DMS153 treated with DMSO at 0.1 percent for 48 hours (cell line): Measurements from ENCODE around the gene NDUFS1.
"Not testable (repeated sequence)": the region's sequence is repeated elsewhere in the genome, so short reads cannot be mapped to it uniquely, and the experiment has no call there.

Experiments
- DNase-seq: peaks from one replicate; lab custom pipeline; 2025; ENCODE audit not compliant: unreplicated experiment; lab: John Stamatoyannopoulos, UW

Gene NDUFS1

DNA sequence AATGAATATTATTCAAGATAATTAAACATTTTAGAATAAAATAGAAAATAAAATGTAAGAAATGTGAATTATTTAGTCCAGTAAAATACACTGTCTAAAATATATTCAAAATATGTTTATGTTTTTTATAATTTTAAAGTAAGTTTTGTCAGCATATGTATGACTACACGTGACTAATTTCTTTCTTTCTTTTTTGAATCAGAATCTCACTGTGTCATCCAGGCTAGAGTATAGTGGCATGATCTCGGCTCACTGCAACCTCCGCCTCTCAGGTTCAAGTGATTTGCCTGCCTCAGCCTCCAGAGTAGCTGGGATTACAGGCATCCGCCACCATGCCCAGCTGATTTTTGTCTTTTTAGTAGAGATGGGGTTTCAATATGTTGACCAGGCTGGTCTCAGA is 54.2 kb downstream of the NDUFS1 start:
- DNase-seq, result no peak

DNA sequence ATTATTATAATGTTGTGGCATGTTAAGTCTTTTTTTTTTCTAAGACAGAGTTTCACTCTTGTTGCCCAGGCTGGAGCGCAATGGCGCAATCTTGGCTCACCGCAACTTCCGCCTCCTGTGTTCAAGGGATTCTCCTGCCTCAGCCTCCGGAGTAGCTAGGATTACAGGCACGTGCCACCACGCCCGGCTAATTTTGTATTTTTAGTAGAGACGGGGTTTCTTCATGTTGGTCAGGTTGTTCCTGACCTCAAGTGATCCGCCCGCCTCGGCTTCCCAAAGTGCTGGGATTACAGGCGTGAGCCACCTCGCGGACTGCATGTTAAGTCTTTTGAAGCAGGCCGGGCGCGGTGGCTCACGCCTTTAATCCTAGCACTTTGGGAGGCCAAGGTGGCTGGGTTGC is 60.4 kb downstream of the NDUFS1 start:
- not testable (repeated sequence) for DNase-seq

DNA sequence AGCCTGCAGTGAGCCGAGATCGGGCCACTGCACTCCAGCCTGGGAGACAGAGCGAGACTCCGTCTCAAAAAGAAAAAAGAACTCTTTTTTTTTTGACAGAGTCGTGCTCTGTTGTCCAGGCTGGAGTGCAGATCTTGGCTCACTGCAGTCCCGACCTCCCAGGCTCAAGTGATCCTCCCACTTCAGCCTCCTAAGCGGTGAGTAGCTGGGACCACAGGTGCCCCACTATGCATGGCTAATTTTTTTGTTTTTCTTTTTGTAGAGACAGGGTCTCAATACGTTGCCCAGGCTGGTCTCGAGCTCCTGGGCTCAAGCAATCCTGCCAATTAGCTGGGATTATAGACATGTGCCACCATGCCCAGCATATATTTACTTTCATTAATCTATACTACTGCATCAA is 60.8 kb downstream of the NDUFS1 start:
- no peak for DNase-seq

DNA sequence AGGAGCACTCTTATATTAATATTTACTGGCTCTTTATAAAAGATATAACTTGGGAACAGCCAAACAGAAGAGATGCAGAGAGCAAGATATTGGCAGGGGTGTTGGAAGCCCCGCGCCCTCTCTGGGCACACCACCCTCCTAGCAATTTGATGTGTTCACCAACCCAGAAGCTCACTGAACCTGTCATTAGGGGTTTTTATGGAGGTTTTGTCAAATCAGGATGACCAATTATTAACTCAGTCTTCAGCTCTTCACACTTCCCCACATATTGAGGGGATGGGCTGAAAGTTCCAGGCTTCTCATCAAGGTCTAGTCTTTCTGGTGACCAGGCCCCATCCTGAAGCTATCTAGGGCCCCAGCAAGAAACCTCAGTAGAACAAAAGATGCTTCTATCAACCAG is 62.4 kb downstream of the NDUFS1 start:
- no peak for DNase-seq

DNA sequence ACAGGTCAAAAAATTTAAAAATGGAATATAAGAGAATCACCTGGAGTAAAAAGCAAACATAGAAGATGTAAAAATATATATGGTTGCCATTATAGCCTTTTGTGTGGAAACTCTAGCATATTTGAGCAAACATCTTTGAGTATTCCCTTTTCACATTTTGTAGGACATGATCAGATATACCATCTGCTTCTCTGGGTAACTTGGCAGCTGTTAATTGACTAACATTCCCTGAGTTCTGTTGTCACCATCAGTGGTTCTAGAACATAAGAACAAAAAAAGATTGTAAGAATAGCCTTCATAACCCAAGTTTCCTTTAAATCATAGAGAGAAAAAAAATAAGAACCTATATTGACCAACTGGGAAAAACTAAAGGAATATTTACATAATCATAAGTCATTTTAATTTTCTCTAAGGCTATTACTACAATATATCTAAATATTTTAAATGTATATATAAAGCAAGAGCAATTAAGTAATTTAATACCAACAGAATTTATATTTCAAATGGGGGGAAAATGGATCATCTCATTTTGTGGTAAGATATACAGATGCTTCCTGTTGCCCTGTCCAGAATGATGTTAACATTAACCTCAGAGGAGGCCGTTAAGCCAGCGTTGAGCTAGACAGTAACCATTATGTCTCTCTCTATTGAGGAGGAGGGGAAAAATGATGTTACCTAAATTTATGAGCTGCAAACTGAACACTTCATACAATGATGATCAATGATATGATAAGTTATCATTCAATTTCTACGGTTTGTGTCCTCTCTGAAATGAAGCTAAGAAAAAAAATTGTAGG is 63.5 kb downstream of the NDUFS1 start:
- no peak for DNase-seq

DNA sequence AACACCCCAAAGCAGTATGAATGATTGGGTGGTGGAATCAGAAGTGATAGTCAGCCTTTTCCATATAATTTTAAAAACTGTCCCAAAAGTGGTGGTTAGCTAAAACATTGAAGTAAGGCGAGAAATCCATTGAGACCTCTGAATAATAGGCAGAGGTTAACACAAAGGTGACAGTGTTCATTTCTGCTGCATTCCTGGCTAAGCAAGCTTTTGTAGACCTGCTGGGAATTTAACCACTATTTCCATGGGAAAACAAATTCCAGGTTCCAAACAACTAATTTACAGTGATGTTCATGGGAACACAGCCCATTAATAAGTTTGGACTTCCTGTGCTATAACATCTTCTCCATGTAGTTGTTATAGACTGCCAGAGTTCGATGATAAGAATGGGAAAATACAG is 66.9 kb downstream of the NDUFS1 start:
- DNase-seq, result no peak

DNA sequence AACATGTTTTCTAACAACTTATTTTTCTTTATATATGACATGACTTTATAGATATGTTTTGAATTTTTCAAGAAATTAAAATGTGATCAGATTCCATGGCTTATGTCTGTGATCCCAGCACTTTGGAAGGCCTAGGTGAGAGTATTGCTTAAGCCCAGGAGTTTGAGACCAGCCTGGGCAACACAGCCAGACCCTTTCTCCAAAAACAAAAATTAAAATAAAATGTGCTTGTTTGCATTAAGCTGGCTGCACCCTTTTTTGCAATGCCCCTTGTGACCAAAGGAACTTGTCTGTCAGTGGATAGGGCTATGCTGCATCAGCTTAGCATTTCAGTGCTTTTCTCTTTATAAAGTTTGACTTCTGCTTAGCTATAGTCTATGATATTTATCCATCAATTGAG is 71.0 kb downstream of the NDUFS1 start:
- no peak for DNase-seq

DNA sequence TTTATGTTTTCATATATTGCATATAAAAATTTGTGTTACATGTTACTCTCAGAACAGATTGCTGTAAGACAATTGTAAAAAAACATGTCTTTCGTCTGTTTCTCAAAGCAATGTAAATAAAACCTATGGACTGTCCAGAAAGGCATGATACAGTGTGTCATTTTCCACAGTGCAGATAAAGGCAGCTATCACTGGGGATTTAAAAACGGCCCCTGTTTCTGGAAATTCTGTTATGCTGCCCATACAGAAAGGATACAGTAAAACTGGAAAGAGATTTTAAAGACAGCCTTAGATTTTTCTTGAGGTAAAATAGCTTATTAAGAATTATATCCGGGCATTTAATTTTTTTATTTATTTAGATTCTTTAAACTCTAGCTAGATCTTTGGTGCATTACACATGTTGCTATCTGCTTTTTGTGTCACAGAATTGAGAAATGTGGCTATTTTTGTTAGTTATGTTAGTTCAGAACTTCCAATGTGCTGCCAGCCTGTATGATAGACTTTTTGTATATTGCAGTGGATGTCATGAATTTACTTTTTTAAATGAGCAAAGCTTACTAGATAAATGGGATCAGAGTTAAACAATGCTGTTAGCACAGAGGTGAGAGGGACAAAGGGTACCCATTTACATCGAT is 72.4 kb downstream of the NDUFS1 start:
- no peak for DNase-seq

DNA sequence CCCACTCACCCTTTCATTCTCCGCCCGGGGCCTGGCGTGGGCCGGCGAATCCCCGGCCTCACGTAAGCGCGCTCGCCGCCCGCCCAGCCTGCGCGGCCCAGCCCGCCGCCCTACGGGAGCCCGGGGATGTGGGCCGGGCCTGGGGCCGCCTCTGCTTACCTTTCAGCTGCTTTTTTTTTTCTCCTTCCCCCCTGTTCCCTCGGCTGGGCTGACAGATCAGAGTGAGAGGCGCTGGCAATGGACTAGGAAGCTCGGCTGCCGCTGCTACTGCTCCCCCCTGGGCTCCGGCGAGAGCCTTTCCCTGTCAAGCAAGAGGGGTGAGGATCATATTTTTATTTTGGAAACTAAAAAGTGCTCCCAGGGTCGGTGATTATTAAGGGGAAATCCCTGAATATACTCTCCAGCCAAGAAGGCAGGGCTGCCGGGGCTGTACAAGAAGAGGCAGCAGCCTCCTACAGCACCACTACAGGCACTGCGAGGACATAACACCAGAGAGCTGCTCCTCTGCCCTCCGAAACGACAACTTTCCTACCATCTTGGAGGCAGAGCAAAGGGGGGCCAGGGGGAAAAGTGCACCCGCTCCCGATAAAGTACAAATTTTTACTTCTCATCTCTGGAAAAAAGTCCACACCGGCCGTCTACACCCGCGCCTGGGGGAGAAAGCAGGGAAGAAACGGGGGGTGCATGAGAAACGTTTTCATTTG is 73.3 kb downstream of the NDUFS1 start, which contains the start of gene INO80D:
INO80D (minus strand) TSS at position 433 of the 704 bp plus-strand sequence. CDS start 23,158 bp downstream, outside the sequence.
- peak; percentile 67 for DNase-seq

DNA sequence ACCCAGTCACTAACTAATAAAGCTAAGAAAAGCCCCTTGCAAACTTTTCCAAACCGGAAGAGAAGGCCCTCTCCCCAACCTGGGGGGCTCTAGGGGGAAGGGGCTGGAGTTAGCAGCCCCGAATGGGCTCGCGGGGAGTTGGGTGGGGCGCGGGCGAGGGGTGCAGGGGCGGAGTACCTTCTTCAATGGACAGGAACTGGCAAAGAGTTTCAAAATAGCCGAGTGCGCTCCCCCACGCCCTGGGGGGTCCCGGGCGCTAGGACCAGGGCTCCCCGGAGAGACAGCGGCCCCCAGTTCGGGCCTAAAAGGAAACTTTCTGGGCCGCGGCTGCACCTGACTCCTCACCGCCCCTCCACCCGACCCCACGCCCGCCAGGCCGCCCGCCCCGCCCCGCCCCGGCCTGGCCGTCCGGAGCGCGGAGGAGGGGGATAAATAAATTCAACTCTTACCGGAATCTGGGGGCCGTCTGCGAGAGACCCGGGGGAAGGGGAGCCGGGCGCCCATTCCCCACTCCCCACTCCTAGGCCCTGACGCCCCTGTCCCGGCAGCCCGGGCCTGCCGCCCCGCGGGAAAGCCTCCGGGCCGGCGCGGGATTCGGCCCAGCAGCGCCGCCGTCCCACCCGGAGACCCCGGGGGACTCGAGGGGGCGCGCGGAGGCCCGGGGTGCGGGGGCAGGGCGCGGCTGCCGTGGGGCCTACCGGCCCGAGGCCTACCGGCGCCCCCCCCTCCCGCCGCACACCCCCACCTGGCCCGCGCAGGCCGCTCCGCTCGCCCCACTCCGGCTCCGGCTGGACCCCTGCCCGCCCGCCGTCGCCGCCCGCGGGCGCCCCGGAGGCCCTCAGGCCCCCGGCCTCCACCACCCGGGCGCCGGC is 74.1 kb downstream of the NDUFS1 start:
- no peak for DNase-seq

DNA sequence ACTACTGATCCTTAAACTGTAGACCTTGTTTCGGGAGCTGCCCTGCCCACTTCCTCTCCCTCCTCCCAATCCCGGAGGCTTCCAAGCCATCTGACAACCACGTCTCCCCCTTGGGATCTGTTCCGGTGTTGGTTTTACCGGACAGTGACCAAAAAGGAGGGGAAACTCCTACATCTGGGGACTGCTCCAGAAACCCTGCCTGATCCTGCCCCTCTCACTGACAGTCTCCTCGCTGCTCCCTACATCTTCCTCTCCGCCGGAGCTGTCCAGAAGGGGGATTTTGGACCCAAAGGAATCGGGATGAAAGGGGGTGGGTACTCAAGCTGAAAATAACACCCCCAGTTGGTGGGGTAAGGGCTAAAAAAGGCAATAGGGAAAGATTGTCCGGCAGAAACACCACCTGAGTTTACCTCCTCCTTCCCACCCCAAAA is 74.8 kb downstream of the NDUFS1 start:
- DNase-seq, result peak; percentile 42

DNA sequence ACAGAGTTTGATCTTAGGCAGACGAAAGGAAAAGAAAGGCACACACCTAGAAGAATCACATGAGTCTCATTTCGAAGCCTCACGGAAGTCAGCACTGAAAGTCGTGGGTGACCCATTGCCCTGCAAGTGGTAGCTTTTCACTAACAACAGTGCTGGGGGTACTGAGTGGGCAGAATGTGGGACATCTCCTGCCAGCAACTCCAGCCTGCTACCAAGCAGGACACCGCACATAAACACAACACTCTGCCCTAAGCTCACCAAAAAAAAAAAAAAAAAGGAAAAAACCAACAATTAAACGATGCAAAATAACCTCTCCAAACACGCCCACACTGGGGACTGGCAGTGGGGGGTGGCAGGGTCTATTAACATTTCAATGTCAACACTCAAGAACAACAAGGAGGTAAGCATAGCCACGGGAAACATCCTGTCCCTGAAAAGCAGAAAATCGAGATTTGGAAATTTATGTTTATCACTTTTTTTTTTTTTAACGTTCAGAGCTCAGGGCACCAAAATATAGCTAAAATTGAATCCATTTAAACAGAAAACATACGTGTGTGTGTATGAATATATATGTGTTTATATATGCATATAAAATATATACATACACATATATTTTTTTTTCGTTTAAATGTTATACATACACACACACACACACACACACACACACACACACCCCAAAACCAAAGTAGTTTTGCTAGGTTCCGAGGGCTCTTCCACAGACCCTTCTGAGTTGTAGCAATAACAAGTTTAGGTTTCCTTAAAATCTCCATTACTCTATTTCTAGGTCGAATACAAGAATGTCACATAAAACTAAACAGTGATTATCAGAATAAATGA is 75.4 kb downstream of the NDUFS1 start:
- no peak for DNase-seq

DNA sequence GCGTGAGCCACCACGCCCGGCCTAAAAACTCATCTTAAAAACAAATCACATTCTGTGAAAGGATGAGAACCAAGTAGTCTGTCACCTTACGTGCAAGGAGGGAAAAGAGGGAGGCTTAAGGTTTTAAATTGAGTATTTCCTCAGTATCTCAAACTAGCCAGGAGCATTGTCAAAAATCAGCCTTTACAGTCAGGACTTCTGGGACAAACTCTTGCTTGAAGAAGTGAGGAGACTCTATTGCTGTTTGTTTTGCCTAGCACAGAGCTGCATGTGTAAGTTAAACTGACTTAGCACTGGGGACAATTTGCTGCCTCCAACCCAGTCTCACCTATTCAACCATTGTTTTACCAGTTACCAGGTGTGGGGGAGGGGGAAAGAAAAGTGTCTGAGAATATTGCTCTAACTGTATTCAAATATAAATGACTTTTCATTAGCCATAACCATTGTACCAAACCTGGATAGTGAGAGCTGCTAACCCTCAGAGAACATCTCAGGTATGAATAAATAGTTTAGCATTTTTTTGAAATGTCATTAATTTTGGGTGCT is 76.9 kb downstream of the NDUFS1 start:
- DNase-seq, result no peak

DNA sequence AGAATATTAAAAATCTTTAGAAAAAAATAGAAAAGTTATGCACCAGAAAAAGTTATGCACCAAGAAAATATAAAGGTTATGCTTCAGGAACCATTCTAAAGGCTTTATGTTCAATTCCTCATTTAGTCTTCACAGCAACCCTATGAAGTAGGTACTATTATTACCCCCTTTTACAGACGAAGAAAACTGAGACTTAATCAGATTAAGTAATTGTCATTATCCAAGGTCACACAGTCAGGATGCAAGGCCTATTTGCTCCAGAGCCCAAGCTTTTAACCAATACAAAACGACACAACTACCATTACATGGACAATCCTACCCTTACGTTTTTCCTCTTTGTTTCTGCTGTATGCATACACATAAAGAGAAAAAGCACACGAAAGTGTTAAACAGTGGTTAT is 78.3 kb downstream of the NDUFS1 start:
- no peak for DNase-seq

DNA sequence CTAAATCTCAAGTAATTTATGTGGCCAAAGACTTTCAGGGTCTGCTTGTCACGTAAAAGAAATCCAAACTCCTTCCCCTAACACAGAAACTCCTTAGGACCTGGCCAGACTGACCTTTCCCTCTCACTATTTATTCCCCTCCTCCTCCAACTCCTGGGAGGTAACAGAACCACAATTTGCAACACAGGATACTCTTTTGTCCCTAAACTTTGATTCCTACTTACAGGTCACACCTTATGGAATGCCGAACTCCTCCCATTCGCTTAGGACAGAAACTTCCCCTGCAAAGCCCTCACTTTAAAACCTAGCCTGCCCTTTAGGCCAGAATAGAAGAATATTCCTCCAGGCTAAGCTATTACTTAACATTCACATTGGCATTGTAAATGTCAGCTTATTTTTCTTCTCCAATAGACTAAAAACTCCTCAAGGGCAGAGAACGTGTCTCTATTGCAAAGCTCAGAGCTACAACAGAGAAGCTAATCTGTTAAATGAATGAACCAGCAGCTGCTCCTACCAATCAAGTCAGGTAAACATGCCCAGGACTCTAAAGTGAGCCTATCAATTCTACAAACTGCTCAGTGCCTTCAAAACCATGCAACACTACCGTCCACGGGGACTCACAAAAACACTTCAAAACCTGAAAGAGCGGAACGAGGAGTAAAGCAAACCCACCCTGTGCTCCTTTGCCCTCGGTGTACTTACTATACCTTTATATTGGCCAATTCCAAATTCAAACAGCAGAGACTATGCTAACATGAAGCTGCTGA is 79.4 kb downstream of the NDUFS1 start:
- DNase-seq, result no peak

DNA sequence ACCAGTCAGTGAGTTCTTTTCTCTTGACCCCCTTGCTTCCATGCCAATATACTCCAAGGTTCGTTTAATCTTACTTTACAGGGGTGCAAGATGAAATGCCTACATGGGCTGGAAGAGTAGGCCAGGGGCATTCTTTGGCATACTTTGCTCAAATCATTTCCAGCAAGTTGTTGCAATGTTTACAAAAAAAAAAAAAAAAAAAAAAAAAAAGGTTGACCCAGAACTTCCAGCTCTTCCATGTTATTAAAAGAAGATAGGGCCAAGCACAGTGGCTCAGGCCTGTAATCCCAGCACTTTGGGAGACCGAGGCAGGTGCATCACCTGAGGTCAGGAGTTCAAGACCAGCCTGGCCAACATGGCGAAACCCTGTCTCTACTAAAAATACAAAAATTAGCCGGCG is 81.4 kb downstream of the NDUFS1 start:
- DNase-seq, result not testable (repeated sequence)

DNA sequence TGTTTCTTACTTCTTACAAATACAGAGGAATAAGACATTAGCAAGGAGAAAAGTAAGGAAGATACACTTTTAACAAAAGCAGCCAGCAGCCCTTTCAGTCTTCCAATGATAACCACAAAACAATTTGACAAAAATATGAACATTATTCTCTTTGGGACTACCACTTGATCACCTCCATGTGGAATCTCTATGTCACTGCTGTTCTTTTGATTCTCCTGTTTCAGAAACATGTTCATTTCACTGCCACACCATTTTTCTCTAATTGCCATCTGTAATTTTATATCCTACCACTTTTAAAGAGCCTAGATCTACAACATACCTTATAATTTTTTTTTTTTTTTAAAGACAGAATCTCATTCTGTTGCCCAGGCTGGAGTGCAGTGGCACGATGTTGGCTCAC is 84.1 kb downstream of the NDUFS1 start:
- no peak for DNase-seq

DNA sequence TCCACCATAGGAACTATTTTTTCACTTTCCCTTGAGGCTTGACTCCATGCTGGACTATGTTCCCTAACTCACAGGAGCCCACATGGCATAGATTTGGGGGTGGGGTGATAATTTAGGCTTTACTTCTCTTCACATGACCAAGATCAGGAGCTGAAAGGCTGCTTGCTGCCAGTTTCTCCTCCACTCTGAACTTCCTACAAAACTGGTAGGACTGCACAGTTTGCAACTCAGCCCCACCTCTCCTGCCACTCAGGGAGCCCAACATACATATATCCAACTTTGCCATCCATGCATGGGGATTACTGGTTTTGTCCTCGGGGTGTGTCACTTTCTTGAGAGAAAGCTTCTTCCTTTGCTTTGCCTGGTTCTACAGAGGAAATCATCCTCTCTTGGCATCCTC is 87.4 kb downstream of the NDUFS1 start:
- DNase-seq, result no peak

DNA sequence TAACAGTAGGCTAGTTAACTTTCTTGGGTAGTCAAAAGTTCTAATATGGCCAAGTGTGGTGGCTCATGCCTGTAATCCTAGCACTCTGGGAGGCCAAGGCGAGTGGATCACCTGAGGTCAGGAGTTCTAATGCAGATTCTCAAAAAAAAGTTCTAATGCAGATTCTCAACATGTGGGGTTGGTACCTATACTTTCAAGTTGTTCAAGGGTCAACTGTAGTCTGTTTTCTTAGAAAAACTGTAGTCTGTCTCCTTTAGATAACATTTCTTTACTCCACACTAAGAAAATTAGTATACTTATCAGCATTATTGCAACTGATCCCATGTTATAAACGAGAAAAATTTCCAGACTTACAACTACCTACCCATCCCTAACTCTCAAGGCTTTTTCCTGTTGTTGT is 89.8 kb downstream of the NDUFS1 start:
- no peak for DNase-seq
